HG03135 (cell line): ENCODE data around the gene TNFAIP6.
A peak's percentile ranks its signal among the peaks of the same experiment; 100 is the strongest.
"Not testable (repeated sequence)": the region's sequence is repeated elsewhere in the genome, so short reads cannot be mapped to it uniquely, and the experiment has no call there.

ENCODE experiments used
- ATAC-seq: cut with Tn5 transposase; IDR thresholded peaks from one replicate; pipeline ENCODE4 v1.9.1; 2021; ENCODE audit warnings: mild to moderate bottlenecking, moderate library complexity; ENCODE audit not compliant: unreplicated experiment

TNFAIP6 gene

GRCh38 chr2:151410485-151410834, 53.1 kb downstream of the TNFAIP6 start:
- ATAC-seq, result peak; percentile 43

DNA sequence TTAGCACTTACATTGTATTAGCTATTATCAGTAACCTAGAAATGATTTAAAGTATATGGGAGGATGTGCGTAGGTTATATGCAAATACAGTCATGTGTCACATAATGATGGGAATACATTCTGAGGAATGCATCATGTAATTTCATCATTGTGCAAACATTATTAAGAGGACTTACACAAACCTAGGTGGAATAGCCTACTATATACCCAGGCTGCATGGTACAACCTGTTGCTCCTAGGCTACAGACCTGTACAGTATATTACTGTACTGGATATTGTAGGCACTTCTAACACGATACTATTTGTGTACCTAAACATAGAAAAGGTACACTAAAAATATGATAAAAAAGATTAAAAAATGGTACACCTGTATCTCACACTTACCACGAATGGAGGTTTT, 60.3 kb downstream of the TNFAIP6 start:
- no peak for ATAC-seq

GRCh38 chr2:151421681-151422080, 64.3 kb downstream of the TNFAIP6 start:
- not testable (repeated sequence) for ATAC-seq

GRCh38 chr2:151422917-151423439, 65.6 kb downstream of the TNFAIP6 start:
- ATAC-seq, result peak; percentile 69

GRCh38 chr2:151423760-151424159, 66.4 kb downstream of the TNFAIP6 start:
- no peak for ATAC-seq
